ENCODE measurements around the gene LSP1.
"Not testable (repeated sequence)": the region's sequence is repeated elsewhere in the genome, so short reads cannot be mapped to it uniquely, and the experiment has no call there.

The LSP1 gene, protein sequence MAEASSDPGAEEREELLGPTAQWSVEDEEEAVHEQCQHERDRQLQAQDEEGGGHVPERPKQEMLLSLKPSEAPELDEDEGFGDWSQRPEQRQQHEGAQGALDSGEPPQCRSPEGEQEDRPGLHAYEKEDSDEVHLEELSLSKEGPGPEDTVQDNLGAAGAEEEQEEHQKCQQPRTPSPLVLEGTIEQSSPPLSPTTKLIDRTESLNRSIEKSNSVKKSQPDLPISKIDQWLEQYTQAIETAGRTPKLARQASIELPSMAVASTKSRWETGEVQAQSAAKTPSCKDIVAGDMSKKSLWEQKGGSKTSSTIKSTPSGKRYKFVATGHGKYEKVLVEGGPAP

DNA sequence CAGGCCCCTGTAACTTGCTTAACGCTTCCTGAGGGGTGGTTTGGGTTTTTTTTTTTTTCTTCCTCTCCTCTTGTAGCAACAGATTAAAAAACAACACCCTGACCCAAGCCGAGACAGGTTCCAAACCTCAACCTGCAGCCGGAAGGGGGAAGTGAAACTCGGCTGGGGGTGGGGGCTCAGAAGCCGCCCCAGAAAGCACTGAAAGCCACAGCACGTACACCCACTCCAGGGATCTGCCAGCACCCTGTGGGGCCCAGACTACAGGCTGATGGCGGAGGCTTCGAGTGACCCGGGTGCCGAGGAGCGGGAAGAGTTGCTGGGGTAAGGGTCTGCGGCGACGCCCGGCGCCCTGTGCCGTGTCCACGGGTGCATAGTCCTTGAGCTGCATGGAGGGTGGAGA lies at the start of gene LSP1:
TSS of gene LSP1 (plus strand) at position 208 of the 400 bp plus-strand sequence. CDS start at position 269, 61 bp downstream.
- peak; percentile 62 for ATAC-seq

GRCh38 chr11:1803246-1803645 lies 49.6 kb upstream of the LSP1 start:
- no peak for DNase-seq
- no peak for ATAC-seq

More for the DNA sequence above, at the start of gene LSP1:
- DNase-seq, result peak; percentile 90

DNA sequence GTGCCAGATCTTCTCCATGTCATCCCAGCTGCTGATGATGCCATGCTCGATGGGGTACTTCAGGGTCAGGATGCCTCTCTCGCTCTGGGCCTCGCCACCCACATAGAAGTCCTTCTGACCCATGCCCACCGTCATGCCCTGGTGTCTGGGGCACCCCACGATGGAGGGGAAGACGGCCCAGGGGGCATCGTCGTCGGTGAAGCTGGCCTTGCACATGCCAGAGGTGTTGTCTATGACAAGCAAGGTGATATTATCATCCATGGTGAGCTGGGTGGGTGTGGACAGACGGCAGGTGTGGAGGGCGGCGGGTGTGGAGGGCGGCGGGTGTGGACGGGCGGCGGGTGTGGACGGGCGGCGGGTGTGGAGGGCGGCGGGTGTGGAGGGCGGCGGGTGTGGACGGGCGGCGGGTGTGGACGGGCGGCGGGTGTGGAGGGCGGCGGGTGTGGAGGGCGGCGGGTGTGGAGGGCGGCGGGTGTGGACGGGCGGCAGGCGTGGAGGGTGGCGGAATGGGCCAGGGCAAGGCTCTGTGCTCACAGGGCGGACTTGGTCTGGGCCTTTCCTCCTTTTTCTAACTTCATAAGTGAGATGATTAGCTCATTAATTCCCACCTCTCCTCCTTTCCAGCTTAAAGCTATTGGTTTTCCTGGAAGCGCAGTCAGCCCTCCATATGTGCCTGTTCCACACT lies 48.9 kb upstream of the LSP1 start:
- not testable (repeated sequence) for ATAC-seq

DNA sequence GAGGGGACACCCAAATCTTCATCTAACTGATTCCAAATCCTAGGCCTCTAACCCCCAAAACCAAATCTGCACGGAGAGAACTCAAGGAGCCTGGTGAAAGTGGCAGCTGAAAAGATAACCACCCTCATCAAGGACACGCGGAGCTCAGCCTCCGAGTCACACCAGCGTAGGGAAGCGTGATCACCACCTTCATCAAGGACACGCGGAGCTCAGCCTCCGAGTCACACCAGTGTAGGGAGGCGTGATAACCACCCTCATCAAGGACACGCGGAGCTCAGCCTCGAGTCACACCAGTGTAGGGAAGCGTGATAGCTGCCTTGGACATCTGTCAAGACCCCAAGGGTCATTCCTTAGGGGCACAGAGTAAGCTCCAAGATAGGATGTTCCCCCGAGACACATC lies 47.4 kb upstream of the LSP1 start:
- ATAC-seq, result no peak
- DNase-seq, result no peak

More for the DNA sequence above, 48.9 kb upstream of the LSP1 start:
- not testable (repeated sequence) for DNase-seq

DNA sequence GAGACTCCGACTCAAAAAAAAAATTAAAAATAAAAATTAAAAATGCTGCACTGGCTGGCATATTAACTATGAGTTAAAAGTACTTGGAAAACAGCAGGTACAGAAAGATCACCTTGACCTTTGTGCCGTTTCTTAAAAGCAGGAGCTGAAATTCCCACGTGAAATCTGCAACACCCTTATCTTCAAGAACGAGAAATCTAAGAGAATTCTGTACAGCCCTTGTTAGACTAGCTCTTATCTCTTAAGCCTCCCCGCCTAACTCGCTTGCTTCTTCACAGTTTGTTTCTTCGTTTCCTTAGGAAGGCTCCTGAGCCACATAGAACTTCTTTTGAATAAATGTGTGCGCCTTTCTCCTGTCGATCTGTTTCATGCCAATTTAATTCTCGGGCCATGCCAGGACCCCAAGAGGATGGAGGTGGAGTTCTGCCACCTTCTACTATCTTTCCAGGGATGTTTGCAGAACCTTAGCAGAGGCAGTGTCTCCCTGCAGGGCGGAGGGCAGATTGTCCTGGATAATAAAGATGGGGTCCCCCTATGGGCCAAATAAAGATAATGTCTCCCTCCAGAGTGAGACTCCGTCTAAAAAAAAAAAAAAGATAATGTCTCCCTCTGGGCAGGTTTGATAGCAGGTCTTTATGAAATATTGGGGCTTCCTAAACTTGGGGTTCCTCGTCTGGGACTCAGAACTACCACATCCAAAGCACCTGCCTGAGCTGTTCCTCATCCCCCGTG lies 45.5 kb upstream of the LSP1 start:
- DNase-seq (no peak), ATAC-seq (no peak)

GRCh38 chr11:1810761-1811160 lies 42.1 kb upstream of the LSP1 start:
- no peak for ATAC-seq
- no peak for DNase-seq

DNA sequence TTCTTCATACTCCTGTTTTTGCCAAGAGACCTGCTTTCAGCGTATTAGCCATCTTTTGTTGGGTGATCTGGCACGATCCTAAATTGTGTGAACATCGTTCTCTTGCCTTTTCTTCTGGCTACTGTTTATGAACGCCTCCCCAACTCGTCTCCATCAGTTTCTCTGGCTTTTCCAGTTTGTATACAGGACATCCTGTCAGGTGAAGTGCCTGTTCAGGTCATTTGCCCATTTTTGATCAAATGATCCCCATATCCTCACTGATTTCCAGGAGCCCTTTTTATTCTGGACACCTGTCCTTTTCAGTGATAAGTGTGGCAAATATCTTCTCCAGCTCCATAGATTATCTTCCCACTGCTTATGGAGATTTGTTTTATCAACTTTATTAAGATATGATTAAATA lies 40.6 kb upstream of the LSP1 start:
- ATAC-seq (no peak), DNase-seq (no peak)

DNA sequence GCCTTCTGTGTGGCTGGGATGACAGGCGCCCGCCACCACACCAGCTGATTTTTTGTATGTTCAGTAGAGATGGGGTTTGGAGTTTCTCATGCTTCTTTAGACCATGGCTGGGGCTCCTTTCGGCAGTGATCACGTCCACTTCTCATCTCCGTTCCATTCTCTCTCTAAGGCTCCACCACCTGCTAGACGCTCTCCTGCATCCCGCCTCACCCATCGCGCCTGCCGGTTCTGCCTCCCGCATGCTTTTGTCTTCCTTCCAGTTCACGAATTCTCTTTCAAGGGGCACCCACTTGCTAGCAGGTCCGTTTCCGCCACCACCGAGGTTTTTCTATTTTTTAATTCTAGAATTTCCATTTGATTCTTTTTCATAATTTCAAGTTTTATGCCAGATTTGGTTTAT lies 40.1 kb upstream of the LSP1 start:
- ATAC-seq (no peak), DNase-seq (no peak)

- DNase-seq, ATAC-seq: not testable (repeated sequence)
These were observed 39.5 kb upstream of the LSP1 start for GRCh38 chr11:1813356-1813755.

DNA sequence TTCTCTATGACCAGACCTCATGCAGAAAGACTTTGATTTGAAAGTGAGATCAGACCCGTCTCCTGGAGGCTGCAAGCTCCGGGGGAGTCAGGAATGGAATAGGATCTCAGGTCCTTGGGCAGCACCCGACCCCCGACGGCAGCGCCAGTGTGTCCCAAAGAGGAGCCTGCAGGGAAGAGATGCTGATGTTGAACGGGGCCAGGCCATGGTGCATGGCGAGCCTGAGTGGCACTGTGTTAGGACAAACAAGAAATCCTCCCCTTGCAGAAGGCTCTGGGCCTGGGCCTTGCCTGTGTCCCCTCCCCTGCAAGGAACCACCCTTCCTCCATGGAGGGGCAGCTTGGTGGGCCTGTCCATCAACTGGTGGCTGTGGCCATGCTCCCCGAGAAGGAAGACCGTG lies 38.2 kb upstream of the LSP1 start:
- DNase-seq, result no peak
- ATAC-seq, result no peak

- ATAC-seq (no peak), DNase-seq (no peak)
These were observed 37.6 kb upstream of the LSP1 start for GRCh38 chr11:1815311-1815710.

- ATAC-seq (no peak), DNase-seq (no peak)
These were observed 37.1 kb upstream of the LSP1 start for GRCh38 chr11:1815751-1816150.

- DNase-seq (no peak), ATAC-seq (no peak)
These were observed 35.9 kb upstream of the LSP1 start for GRCh38 chr11:1817000-1817399.

GRCh38 chr11:1817511-1817910 lies 35.4 kb upstream of the LSP1 start:
- DNase-seq (no peak), ATAC-seq (no peak)

- ATAC-seq, result no peak
- DNase-seq, result no peak
These were observed 33.8 kb upstream of the LSP1 start for GRCh38 chr11:1819074-1819473.

- DNase-seq (no peak), ATAC-seq (no peak)
These were observed 32.2 kb upstream of the LSP1 start for GRCh38 chr11:1820463-1821325.

- no peak for ATAC-seq
These were observed 31.3 kb upstream of the LSP1 start for GRCh38 chr11:1821562-1821961.

DNA sequence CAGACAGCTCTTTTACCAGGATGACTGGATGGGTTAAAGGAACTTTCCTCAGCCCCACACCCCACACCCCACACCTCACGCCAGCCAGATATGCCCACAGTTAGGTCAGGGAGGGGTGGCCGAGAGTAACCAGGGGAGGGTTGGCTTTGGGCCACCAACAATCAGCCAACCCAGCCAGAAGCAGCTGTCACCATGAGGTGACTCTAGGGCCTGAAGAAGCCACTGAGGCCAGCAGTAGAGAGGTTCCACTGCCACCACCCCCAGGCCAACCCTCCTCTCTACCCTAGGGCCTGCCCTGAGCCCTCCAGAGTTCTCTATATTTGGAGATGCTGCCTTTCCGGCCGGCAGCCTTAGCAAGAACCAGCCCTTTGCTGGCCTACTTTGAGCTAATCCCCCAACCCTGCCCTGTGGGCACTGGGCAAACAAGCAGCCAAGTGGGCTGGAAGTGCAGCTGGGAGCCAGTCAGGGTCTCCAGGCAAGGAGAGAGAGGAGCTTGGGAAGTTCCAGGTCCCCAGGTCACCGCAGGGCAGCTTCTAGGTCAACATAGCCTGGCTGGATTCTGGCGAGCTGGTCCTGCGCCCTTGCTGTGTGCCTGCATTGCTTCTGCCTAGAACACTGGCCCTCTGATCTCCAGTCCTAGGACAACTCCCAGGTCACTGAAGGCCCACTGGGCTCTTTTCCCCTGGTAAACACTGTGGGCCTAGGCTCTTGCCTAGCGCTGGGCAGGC lies 30.1 kb upstream of the LSP1 start:
- ATAC-seq (no peak), DNase-seq (no peak)

More at GRCh38 chr11:1821562-1821961, 31.3 kb upstream of the LSP1 start:
- DNase-seq, result no peak

DNA sequence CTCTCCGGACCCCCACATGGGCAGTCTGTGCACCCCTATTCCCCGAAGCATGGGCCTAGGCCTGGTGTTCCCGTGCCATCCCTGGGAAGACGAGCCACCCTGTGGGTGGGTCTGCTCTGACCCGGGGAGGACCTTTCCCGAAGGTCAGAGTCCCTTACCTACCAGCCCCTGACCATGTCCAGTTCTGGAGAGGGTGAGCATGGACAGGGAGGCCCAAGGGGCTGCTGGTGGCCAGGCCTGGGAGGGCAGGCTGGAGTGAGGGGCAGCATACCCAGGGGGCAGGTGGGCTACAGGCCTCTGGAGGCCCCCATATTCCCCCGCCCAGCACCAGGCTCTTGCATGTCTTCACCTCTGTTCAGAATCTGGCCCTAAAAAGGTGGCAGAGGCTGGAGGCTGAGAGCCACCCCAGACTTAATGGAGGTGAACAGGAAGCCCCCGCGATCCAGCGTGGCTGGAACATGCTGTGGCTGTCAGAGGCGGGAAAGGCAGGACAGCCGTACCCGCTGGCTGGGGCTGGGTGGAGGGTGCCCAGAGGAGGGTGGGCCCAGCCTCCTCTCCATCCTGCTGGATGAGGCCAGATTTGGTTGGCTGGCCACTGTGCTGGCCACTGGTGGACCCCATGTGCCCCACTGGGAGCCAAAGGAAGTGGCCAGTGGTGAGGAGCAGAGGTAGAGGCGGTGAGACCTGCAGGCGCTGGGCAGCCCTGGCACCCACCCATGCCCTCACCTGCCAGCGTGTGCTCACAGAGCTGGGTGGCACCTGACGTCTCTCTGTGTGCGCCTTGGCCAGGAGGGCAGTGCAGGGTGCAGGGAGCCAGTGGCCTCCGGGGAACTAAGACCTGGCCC lies 29.3 kb upstream of the LSP1 start:
- no peak for ATAC-seq
- DNase-seq, result no peak

Data from stimulated activated naive CD8-positive, alpha-beta T cell treated with anti-CD3 and anti-CD28 coated beads, Interleukin-15, Interleukin-2, amounts not matched to agents 100 U/mL and 50 U/mL, for 24 hours (primary cell).